NCI-H510A (cell line): ENCODE data around the gene ONECUT3.

ENCODE experiments used
- DNase-seq: peaks from one replicate; lab custom pipeline; 2025; lab: John Stamatoyannopoulos, UW

ONECUT3 gene

GRCh38 chr19:1814833-1815604 lies 61.7 kb downstream of the ONECUT3 start:
- no peak for DNase-seq

- no peak for DNase-seq
Measured at GRCh38 chr19:1815605-1816529, 62.6 kb downstream of the ONECUT3 start.

- no peak for DNase-seq
Measured at GRCh38 chr19:1816530-1817298, 63.4 kb downstream of the ONECUT3 start.

DNA sequence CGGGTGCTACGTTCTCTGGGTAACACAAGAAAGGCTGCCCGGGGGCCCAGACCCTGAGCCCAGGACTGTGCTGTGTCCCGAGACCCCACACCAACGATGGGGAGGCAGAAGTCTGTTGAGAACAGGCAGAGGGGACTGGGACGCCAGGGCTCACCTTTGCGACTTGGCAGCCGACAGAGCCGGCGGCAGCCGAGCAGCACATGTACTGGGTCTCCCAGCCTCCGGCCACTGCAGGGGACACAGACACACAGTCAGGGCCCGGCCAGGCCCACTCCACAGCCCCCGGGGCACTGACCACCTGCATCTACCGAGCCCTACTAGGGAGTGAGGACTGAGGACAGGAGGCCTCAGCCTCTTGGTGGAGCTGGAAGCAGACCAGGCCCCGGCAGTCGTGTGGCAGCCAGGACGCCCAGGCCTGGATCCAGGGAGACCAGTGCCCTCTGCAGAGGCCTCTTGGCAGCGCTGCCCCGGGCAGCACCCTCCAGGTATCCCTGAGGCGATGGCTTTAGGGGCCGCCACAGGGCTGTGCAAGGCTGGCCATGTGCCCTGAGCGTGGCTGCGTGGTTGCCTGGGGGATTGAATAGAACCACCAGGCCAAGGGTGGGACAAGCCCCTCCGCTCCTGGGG lies 64.4 kb downstream of the ONECUT3 start:
- DNase-seq: no peak

DNA sequence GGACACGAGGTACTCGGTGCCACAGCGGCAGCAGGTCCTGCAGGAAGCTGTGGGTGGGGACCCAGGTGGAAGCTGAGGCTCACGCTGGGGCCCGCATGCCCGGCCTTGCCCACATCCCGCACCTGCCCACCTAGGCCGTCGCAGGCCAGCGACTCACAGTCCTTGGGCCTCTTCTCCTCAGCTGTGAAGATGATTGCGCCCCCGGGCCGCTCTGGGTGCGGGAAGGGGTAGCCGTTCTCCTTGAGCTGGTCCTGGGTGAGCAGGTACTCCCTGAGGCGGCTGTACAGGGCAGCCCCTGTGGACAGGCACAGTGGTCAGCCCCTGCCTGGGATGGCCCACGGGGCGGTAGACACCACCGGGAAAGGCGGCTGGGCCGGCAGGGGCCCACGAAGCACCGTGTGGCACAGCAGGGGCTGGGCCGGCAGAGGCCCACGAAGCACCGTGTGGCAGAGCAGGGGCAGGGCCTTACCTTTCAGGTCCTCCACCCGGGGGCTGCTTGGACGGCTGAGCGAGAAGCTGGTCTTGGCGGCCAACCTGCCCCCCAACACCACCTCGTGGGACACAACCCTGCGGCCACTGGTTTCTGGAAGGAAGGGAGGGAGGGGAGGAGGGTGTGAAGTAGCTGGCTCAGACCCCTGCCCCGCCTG lies 65.4 kb downstream of the ONECUT3 start:
- no peak for DNase-seq

- no peak for DNase-seq
Measured at GRCh38 chr19:1819341-1820255, 66.3 kb downstream of the ONECUT3 start.

- no peak for DNase-seq
Measured at GRCh38 chr19:1822210-1822609, 68.9 kb downstream of the ONECUT3 start.

GRCh38 chr19:1823020-1823419 lies 69.7 kb downstream of the ONECUT3 start:
- DNase-seq: no peak

- DNase-seq: no peak
Measured at GRCh38 chr19:1823539-1824251, 70.4 kb downstream of the ONECUT3 start.

GRCh38 chr19:1824252-1824622 lies 70.9 kb downstream of the ONECUT3 start:
- DNase-seq: no peak

- DNase-seq: peak; percentile 29
Measured at GRCh38 chr19:1825909-1826556, 72.7 kb downstream of the ONECUT3 start.

GRCh38 chr19:1826557-1827521 lies 73.5 kb downstream of the ONECUT3 start:
- DNase-seq: no peak

GRCh38 chr19:1827566-1828278 lies 74.4 kb downstream of the ONECUT3 start:
- no peak for DNase-seq

DNA sequence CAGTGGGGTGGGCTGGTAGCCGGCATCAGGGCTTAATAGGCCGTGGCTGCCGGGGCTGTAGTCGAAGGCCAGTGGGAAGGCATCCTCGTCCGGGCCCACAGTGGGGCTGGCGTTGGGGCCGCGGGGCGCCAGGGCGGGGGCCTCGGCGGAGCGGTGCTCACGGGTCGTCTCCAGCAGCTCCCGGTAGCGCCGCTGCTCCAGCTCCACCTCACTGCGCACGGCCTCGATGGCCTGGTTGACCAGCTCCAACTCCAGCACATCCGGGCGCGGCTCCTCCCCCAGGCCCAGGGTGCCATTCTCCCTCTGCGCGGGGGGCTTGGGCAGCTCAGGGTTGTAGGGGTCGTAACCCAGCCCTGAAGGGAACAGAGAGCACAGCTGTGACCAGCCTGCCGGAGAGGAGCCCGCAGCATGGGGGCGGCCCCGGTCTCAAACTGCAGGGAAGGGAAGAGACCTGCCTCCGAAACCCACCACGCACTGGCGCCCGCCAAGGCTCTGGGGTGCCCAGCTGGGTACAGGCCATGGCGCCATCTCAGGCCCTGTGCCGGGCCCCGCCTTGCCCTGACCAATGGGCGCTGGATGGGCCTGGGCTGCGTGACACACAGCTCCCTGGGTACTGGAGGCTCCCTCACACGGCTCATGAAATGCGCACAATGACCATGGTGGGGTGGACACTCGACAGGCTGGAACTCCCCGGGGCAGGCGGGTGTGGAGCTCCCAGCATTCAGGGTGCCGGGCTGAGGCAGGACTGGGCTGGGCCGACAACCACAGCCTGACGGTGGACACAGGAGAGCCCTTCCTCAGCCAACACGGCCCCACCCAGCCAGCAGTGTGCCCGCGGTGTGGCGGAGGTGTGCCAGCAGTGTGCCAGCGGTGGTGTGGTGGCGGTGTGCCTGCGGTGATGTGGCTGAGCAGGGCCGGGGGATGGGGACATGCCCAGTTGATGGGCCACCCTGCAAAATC lies 75.3 kb downstream of the ONECUT3 start:
- no peak for DNase-seq

DNA sequence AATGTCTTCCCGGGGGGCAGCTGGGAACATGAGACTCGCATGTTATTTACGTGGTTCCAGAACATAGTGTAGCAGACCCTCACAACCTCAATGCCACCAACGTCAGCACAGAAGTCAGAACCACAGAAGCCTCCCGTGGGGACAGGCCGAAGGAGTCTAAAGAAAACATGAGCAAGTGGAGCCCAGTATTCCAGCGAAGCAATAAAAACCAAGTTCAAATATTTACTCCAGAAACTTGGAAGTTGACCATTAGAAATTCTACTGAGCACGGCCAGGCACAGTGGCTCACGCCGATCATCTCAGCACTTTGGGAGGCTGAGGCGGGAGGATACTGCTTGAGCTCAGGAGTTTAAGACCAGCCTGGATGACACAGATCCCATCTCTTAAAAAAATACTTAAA lies 76.7 kb downstream of the ONECUT3 start:
- no peak for DNase-seq

- no peak for DNase-seq
Measured at GRCh38 chr19:1830568-1830967, 77.3 kb downstream of the ONECUT3 start.
